Measurements from ENCODE around the gene ASB2. TPM values are rescaled to one million over a fixed set of nuclear protein-coding genes. Genes with fewer than 3 reads are reported as not detected.

The ASB2 gene
- total RNA-seq, 2 donors from 2014 or later, result 1.3 to 13.4 TPM

- Histone ChIP-seq H3K27ac (peak overlapping the region; percentile 38), H3K4me1 (no peaks in the 10 kb centered on the region), H3K9me3 (no peaks in the 10 kb centered on the region), H3K4me3 (no peak overlapping the region), H3K27me3 (no peaks in the 10 kb centered on the region), H3K36me3 (no peaks in the 10 kb centered on the region), H3K9ac (ENCODE audit: low read depth in 2 of 2, low read length in 2 of 2) (no peak overlapping the region)
- intact Hi-C loops (cut with DNase I), result no loop called here
- no peak for DNase-seq
- TF ChIP-seq CTCF (IDR thresholded peaks at IDR 0.05), result no peak
These were observed 16.3 kb downstream of the ASB2 start for GRCh38 chr14:93960108-93960475.

- DNase-seq, result peak; percentile 55
- no peaks in the 10 kb centered on the region for H3K4me1 ChIP-seq
- H3K27me3 ChIP-seq, result no peaks in the 10 kb centered on the region
- intact Hi-C loops (cut with DNase I), result no loop called here
- no peak overlapping the region for H3K4me3 ChIP-seq
- H3K27ac ChIP-seq, result peak overlapping the region; percentile 38
- H3K9me3 ChIP-seq, result no peaks in the 10 kb centered on the region
- no peak for TF ChIP-seq CTCF (IDR thresholded peaks at IDR 0.05)
- H3K9ac ChIP-seq (ENCODE audit: low read depth in 2 of 2, low read length in 2 of 2), result peak overlapping the region; percentile 21 to 53
- H3K36me3 ChIP-seq, result no peaks in the 10 kb centered on the region
These were observed 16.9 kb downstream of the ASB2 start for GRCh38 chr14:93959239-93960107.

GRCh38 chr14:93958567-93959238 lies 17.7 kb downstream of the ASB2 start:
- Histone ChIP-seq H3K4me3 (no peak overlapping the region), H3K27me3 (no peaks in the 10 kb centered on the region), H3K9me3 (no peaks in the 10 kb centered on the region), H3K27ac (peak overlapping the region; percentile 38), H3K4me1 (no peaks in the 10 kb centered on the region), H3K36me3 (no peaks in the 10 kb centered on the region), H3K9ac (ENCODE audit: low read depth in 2 of 2, low read length in 2 of 2) (peak overlapping the region; percentile 21 to 53)
- no peak for TF ChIP-seq CTCF (IDR thresholded peaks at IDR 0.05)
- intact Hi-C loops (cut with DNase I), result no loop called here
- DNase-seq, result no peak

GRCh38 chr14:93957751-93958566 lies 18.4 kb downstream of the ASB2 start:
- H3K36me3 ChIP-seq, result no peaks in the 10 kb centered on the region
- no peak overlapping the region for H3K4me3 ChIP-seq
- no peaks in the 10 kb centered on the region for H3K27me3 ChIP-seq
- no peaks in the 10 kb centered on the region for H3K4me1 ChIP-seq
- peak overlapping the region in 1 of 2 donors; percentile 12 for H3K9ac ChIP-seq (ENCODE audit: low read depth in 2 of 2, low read length in 2 of 2)
- intact Hi-C loops (cut with DNase I), result no loop called here
- no peak overlapping the region for H3K27ac ChIP-seq
- DNase-seq, result no peak
- no peak for TF ChIP-seq CTCF (IDR thresholded peaks at IDR 0.05)
- H3K9me3 ChIP-seq, result no peaks in the 10 kb centered on the region

GRCh38 chr14:93957333-93957710 lies 19.0 kb downstream of the ASB2 start:
- intact Hi-C loops (cut with DNase I), result no loop called here
- no peaks in the 10 kb centered on the region for H3K4me1 ChIP-seq
- no peak overlapping the region for H3K4me3 ChIP-seq
- no peak overlapping the region for H3K27ac ChIP-seq
- DNase-seq, result no peak
- no peak for TF ChIP-seq CTCF (IDR thresholded peaks at IDR 0.05)
- peak overlapping the region in 1 of 2 donors; percentile 12 for H3K9ac ChIP-seq (ENCODE audit: low read depth in 2 of 2, low read length in 2 of 2)
- no peaks in the 10 kb centered on the region for H3K36me3 ChIP-seq
- no peaks in the 10 kb centered on the region for H3K9me3 ChIP-seq
- no peaks in the 10 kb centered on the region for H3K27me3 ChIP-seq
